Stimulated activated CD8-positive, alpha-beta memory T cell treated with anti-CD3 and anti-CD28 coated beads, Interleukin-7, amount 100 ng/mL, for 4 hours (primary cell): Measurements from ENCODE around the gene CHIT1.

Source experiments
- DNase-seq, 2 donors: peaks; one replicate each; pipeline ENCODE4 v3.0.0-alpha.2; 2020; ENCODE audit warnings: low read depth in 2 of 2

Gene CHIT1

DNA sequence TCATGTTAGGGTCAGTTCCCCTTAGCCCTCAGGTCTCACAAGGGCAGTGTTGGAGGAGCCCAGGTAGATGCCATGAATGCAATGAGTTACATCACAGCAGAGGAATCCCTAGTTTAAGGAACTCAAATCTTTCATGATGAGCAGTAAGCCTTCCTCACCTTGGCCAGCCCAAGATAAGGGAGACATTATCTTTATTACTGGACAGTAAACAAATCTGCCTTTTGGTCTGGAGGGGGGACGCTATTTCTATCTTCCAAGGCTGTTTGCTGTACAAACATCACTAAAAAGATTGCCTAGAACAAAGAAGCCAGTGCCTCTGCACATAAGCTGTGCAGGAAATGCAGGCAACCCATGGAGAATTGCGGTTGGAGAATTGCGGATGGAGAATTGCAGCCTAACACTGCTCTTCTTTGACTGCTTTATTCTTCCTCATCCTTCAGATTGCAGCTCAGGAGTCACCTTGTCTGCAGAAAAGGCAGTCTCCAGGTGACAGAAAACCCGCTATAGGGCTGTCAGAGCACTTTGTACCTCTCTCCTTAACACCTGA, 40.7 kb downstream of the CHIT1 start:
- DNase-seq: no peak

DNA sequence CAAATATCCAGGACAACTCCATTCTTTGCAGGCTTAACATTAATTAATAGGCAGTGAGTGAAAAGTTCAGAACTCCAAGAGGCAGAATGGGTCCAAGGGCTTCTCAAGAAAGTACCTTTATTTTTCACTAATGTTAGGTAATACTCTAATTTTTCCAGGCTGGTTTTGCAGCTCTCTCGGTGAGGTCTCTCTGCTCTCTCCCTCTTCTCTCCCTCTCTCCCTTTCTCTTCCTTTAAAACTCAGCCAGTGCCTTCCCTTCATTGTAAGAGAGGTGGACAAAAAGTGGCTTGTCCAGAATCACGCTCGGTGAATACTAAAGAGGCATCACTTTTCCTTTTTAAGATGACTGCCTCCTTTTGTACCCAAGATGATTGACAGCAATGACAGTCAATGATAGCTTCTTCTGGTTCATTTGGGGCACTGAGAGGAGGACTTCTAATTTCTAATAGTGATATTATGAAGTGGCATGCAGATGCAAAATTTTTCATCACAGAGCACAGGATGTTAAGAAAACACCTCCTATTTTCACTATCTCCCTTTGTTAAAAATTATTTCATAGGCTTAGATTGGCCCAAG, 41.7 kb downstream of the CHIT1 start:
- no peak for DNase-seq

DNA sequence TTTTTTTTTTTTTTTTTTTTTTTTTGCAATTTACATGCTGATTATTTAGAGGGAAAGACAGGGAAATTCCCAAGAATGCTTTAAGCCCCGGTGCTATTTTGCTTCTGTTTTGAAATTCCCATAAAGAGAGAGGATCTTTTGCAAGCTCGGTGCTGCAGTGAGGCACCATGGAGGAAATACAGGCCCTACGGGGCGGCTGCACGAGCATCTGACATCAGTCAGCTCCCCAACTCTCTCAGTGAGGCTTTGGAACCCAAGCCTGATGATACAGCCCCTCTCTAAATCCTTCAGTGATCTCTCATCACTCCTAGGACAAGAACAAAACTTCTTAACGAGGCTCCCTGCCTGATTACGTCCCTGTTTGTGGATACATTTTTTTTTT, 42.2 kb downstream of the CHIT1 start:
- DNase-seq: no peak

DNA sequence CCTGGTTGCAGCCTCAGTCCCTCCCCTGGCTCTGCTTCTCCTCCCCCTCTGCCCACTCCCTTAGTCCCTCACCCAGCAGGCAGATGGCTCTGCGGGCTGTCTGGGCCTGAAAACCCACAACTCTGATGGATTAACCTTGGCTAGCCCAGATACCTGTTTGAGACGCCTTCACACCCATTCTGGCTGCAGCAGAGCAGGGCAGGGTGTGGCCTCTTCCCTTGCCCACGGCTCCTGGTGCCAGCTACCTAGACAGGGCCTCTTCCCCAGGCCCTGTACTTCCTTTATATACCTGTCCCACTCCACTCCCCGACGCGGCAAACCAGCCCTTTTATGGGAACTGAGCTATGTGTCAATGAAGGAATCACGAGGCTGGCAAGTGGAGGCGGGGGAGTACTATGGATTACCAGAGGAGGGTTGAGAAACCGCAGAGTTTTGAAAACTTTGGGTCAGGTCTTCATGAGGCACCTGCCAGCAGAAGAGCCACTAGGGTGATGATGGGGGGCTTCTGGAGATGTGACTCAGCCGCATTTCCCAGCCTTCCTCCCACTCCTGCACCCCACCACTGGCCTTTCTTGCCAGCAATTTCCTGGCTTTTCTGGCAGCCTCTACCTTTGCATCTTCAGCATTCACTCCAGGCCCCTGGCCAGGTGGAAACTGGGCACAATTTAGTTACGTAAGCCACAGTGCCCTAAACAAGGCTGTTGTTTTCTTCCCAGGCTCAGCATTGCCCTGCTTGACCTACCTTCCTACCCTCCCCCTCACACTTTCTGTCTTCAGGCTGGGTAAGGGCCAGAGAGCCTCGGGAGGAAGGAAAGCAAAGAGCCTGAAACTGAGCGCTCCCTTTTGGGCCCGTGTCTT, 42.8 kb downstream of the CHIT1 start, which contains the start of gene CHI3L1:
Gene CHI3L1 (minus strand): TSS at position 259 of the 858 bp plus-strand sequence. CDS start 81 bp downstream, at position 178.
- DNase-seq: no peak

DNA sequence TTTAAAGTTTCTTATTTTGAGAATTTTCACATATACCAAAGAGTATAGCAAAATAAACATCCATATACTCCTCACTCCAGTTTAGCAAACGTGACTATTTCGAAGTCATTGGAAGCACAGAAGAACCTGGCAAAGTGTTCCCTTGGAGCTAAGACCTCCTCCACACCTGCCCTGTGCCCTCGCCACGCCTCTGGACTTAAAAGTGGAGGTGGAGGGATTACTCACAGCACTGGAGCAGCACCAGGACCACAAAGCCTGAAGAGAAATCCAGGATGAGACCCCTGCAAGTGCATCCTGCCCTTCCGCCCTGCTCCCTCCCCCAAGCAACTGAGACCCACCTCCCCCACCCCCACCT, 43.4 kb downstream of the CHIT1 start:
- no peak for DNase-seq

DNA sequence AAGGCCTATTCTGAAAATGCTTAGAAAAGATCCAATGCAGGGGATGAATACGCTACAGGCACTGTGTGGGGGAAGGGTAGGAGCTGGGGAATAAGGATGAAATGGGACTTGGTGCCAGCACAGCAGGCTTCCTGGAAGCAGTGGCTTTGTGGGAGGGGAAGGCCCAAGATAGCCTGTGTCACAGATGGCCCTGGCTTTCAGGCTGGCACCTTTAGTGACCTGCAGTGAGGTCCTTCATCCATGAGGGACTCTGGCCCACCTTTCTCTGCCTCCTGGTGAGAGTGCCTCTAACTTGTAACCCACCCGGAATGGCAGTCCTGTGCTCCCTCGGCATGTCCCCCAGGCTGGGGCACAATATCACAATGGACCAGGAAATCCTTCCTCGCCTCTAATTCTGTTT, 43.9 kb downstream of the CHIT1 start:
- no peak for DNase-seq

DNA sequence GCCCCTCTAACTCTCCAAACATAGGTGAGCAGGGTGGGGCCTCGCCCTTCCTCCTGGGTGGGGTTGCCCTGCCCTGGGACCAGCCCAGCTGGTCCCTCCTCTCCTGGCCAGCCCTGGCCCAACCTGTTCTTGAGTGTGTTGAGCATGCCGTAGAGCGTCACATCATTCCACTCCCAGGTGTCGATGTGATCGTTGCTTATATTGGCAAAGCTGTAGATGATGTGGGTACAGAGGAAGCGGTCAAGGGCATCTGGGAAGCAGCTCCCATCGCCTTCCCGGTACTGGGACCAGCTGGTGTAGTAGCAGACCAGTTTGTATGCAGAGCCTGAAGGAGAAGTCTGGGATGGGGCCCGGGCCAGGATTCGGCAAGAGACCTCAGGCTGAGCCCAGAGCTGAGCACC, 44.4 kb downstream of the CHIT1 start:
- no peak for DNase-seq

DNA sequence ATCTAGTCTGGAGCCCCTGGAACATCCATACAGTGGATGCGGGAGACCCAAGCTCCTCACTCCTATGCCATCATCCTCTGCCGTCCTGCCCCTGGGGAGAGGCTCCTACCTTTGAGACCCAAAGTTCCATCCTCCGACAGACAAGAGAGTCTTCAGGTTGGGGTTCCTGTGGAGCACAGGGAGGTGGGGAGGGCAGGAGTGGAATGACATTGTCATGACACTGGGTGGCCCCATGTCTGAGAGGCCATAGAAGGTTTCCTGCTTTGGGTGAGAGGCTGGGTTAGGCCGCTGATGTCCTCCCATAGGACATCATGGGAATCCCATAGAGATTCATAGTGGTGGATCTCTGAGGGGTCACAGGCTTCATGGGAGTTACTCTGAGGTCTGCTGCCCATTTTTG, 45.0 kb downstream of the CHIT1 start:
- DNase-seq: no peak

DNA sequence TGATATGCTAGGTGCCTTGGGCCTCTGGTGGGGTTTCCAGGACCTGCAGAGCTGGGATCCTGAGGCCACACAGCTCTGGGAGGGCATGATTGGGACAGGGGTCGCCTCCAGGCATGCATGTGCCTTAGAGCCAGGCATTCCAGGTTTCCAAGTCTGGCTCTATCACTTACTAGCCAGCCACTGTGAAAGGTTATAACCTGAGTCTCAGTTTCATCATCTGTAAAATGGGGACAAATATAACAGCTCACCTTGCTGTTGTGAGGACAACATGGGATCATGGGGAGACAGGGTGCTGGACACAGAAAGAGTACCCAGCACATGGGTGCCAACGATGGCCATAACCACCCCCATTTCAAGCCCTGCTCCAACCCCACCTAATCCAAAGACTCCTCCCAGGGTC, 45.6 kb downstream of the CHIT1 start:
- DNase-seq: no peak

DNA sequence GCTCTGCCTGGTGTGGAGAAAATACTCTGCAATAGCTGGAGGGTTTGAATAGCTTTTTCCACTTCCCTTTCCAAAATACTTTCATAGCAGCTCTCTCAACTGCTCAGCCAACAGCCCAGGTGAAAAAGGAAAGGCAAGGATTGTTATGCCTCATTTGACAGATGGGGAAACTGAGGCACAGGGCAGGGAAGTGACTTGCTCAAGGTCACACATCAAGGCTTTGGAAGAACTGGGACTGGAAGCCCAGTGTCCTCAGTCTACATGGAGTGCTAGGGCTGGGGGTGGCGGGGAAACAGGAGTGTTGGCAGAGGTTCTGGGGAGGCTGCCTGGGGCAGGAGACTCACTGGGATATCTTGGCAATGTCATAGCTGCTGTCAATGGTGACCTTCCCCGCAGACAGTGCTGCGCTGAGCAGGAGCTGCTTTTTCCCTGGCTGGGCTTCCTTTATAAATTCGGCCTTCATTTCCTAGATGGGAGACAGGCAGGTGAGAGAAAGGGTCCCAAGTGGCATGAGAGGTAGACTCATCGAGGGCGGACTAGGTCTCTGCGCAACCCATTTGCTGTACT, 47.0 kb downstream of the CHIT1 start:
- no peak for DNase-seq

DNA sequence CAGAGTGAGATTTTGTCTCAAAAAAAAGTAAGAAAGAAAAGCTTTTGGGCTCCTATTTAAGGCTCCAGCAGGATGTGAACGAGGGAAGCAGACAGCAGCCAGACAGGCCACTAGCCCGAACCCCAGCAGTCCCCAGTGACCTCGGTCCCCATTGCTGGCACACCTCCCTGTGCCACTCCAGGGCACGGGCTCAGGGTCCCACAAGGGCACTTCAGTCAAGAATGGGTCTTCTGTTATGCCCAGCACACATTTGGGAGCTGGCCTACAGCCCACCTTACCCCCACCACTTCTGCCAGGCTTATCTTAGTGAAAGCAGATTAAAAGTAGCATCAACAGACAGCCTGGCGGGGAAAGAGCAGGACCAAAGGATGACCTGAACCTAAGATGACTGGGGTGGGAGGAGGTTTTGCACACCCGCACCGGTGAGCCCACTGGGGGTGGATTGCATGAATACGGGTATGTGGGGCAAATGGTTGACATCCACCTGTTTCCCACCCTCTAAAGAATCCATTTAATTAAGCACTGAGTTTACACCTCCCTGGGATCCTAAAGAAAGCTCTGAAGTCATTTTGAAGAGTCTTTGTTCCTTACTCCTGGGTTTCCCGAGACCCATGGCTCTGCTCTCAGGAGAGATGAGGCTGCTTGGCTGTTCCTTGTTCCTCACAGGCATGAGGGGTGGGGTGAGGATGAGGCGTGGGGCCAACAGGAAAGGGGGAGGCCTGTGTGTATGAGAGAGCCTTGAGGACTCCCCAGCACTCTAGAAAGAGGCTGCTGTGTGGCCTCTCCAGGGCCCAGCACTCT, 47.7 kb downstream of the CHIT1 start:
- DNase-seq: no peak

DNA sequence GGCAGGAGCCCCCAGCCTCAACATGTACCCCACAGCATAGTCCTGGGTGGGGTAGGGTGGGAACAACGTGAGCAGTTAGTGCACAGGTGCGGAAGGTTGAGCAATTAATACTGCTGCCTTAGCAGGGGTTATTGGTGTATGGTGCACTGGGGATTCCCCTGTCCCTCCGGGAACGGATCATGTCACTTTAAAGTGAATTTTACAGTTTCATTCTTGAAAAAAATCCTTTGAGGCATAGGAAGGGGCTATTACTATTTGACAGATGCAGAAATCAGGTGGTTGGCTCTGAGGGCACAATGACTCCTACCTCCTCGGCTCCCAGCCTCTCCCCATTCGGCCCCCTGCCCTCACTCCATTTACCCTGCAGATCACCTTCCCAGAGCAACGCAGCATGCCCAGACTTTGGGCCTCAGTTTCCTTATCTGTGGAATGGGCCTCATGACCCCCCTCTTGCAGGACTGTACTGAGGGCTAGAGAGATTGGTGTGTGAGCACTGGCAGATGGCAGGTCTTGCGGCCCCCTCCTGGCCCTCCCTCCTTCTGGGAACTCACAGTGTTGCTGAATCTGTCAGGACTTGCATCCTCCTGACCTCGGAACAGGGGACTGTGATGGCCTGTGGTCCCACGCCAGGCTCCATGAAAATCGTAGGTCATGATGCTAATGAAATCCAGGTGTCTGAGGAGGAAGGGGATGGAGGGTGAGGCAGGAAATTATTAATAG, 48.7 kb downstream of the CHIT1 start:
- no peak for DNase-seq

DNA sequence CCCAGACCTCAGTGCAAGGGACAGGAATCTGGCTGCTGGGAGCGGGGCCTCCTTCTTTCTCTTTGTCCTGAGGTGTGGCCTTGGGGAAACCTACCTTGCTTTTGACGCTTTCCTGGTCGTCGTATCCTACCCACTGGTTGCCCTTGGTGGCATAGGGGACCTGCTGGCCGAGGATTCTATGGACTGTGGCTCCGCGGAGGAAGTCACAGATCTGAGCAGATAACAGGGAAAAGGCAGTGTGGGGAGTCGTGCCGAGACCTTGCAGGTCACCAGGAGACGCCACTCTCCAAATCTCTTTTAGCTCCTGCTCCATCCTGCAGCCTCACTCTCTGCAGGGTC, 49.8 kb downstream of the CHIT1 start:
- no peak for DNase-seq

DNA sequence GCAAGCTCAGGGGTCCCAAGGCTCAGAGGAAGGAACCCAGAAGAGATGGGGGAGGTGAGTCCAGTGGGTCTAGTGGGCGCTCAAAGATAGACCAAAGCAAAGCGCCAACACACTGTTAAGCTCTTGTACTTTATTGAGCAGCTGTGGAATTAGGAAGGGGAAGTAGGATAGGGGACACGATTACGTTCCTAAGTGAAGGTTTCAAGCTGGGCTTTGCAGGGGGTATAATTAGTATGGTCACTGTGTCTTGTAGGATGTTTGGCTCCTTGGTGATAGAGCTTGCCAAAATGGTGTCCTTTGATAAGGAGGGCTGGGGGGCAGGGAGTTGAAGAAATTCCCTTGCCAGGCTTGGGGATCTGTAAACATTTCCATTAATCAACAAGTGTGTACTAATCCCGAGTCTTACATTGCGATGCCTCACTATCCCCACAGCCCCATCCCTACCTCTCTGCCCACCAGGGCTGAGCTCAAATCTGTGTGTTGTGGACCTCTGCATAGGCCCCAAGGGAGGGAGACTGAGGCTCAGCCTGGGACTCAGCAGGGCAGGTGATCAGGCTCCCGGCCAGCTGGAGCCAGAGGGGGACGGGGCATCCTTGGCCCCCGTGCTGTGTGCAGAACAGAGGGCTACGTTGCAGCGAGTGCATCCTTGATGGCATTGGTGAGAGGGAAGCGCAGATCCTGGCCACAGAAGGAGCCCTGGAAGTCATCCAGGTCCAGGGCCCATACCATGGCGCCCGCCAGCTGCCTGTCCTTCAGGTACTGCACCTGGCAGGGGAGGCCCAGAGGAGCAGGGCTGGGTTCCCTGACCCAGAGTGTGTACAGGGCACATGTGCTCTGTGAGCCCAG, 50.4 kb downstream of the CHIT1 start:
- DNase-seq: no peak

DNA sequence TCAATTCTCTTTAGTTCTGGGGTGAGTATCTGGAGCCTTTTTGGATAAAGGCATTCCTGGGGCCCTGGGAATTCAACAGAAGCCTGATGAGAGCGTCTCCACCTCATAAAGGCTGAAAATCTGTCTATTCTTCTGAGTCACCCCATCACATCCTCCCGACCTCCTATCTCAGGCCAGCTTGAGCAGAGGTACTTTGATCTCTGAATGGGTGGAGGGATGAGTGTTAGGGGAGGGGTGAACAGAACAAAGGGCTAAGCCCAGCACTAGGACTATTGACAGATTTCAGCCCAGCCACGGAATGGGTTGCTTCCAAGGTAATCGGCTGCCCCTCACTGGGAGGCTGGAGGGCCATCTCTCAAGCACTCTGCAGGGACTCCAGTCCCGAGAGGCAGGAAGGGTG, 51.4 kb downstream of the CHIT1 start:
- DNase-seq: no peak

DNA sequence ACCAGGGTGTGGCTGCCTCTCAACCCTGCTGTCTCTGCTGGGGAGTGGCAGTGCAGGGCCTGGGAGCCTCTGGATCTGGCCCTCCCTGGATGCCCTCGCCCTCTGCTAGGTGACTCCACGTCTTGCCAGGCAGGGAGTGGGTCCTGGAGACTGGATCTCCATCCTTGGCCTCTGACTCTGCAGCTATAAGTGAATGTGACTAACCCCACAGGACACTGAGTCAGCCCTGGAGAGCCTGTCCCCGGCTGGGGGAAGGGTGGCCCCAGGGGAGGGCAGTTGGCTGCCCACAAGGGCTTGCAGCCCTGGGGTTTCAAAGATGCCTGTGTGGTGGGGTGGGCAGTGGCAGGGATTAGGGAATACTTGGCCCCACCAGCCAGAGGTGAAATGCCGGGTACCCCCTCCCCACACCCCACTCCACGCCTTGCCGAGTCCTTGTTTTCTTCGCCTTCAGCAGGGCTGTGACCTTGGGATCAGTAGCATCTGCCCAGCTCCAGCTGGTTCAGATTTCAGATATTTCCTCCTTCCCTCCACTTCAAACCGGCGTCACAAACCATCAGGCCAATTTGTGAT, 51.9 kb downstream of the CHIT1 start:
- no peak for DNase-seq

DNA sequence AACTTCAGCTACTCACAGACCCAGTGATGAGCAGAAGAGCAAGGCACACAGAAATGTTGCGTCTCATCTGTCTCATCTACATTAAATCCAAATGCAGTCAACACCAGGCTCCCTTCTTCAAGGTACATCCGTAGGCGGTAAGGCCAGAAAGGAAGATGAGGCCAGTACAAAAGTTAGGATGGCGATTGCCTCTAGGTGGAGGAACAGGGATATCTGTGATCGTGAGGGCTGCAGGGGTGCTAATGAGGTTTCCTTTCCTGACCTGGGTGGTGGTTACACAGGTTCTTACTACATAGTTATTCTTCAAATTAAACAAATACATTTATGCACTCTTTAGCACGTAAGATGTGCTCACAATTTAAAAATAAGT, 52.5 kb downstream of the CHIT1 start:
- DNase-seq: no peak

DNA sequence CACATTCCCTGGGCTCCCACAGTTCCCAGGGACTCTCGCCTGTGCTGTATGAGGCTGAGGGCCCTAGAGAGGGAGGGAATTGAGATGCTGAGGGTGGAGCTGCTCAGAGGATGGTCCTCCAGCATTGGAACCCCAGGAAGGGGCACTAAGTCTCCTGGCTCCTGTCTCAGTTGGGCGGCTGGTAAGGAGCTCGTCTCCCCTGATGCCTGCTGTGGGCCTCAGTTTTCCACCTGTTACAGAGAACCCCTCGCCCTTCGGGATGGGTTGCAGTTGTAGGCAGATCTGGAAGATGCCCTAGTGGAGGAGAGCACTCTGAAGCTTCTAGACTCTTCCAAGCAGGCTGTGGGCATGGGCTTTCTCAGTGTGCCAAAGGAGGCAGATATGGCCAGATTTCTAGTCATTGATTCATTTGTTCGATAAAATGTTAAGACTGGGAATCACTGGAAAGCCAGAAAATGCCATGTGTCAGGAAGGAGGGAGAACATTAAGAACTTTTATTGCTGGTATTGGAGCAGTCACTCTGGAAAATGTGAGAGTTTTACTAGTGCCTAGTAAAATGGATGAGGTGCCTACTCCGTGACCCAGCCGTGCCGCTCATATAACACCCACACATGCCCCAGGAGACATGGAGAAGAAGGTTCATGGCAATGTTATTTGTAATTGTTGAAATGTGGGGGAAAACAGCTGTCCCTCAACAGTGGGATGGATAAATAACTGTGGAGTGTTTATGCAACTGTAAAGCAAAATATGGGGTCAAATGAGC, 53.0 kb downstream of the CHIT1 start:
- no peak for DNase-seq

DNA sequence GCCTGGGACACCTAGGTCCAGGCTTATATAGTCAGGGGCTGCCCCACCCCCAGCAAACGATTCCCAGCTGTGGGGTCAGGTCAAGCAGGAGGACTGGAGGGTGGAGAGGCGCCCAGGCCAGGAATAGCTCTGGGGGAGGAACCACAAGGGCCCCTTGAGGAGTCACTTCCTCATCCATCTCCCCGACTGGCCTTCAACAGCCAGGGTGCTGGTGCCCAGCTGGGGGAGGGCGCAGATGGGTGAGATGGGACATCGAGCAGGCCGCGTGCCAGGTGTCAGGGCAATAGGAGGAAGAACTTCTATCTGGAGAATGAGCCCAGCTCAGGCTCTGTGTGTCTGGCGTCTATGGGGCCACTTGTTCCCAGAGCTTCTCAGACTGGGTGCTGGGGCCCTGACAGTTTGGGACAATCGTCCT, 53.6 kb downstream of the CHIT1 start:
- no peak for DNase-seq
